Left lung (tissue), 10 donors: ENCODE data around the gene ATP2C1. TPM values are rescaled to one million over a fixed set of nuclear protein-coding genes. Genes with fewer than 3 reads are reported as not detected.

ENCODE experiments used
- ATAC-seq: fragments of 200-7000 bp; cut with Tn5 transposase; one replicate; pipeline ENCODE4 v1.9.1; 2020; ENCODE audit warnings: moderate library complexity
- DNase-seq, 4 donors: peaks; one replicate each; pipeline ENCODE4 v3.0.0-alpha.2; 2013 to 2020
- H3K27ac ChIP-seq, 2 donors: fragments of 200-600 bp; sonication (generic) in 1 of 2; one replicate each; pipeline versions ENCODE4 v1.5.0 to v1.8.0; 2020 to 2021
- H3K27me3 ChIP-seq, 2 donors: fragments of 200-600 bp; sonication (generic) in 1 of 2; one replicate each; pipeline versions ENCODE4 v1.5.0 to v1.8.0; 2020 to 2021
- H3K36me3 ChIP-seq, 2 donors: fragments of 200-600 bp; sonication (generic) in 1 of 2; one replicate each; pipeline versions ENCODE4 v1.5.0 to v1.8.0; 2020 to 2021
- H3K4me1 ChIP-seq, 2 donors: fragments of 200-600 bp; one replicate each; pipeline ENCODE4 v1.8.0; 2021
- H3K4me3 ChIP-seq, 2 donors: fragments of 200-600 bp; sonication (generic) in 1 of 2; one replicate each; pipeline versions ENCODE4 v1.5.0 to v1.8.0; 2020 to 2021; ENCODE audit warnings: mild to moderate bottlenecking in 1 of 2
- H3K9me3 ChIP-seq, 2 donors: fragments of 200-600 bp; sonication (generic) in 1 of 2; one replicate each; pipeline versions ENCODE4 v1.5.0 to v1.8.0; 2020 to 2021
- CTCF ChIP-seq, 2 donors: fragments of 200-600 bp; sonication (generic) in 1 of 2; IDR thresholded peaks; one replicate each; pipeline versions ENCODE4 v1.5.0 to v1.8.0; 2021; ENCODE audit warnings: antibody characterized with exemption in 2 of 2
- intact Hi-C, 2 donors: fragments of 100-400 bp; cut with DNase I; formaldehyde crosslinking; loops; one replicate each; pipeline versions ENCODE4 v1.11.2 to v1.14.2; 2022
- polyA plus RNA-seq, 6 donors: library from polyadenylated mRNA; unstranded; fragments of 120-200 nt; gene quantifications; one replicate each; pipeline ENCODE4 v1.2.1, GENCODE V29; 2013; ENCODE audit not compliant: insufficient read length in 6 of 6
- total RNA-seq, 2 donors: library from RNA; stranded (reverse); fragmentation: NEBNext Ultra II Directional; extraction: Animal tissue kit (Norgen Biotek cat#: 25700); gene quantifications; one replicate each; pipeline ENCODE4 v1.2.1, GENCODE V29; 2021
- donor health status: DM: no; HTN: yes; CAD: no.
- donor health status: DM: no; HTN: no; CAD: no.

The ATP2C1 gene
- total and polyA plus RNA-seq, 8 donors = 113 to 161 (median 130) TPM

GRCh38 chr3:130981469-130981868 lies 87.6 kb downstream of the ATP2C1 start:
- Histone ChIP-seq H3K27me3 (no peaks in the 10 kb centered on the region), H3K4me3 (no peak overlapping the region), H3K9me3 (no peaks in the 10 kb centered on the region), H3K27ac (no peak overlapping the region), H3K36me3 (peaks cover 0 to 10% of the 10 kb centered on the region in 2 donors), H3K4me1 (no peaks in the 10 kb centered on the region)
- no peak for TF ChIP-seq CTCF (IDR thresholded peaks at IDR 0.05)
- no peak for DNase-seq
- no peak for ATAC-seq
- intact Hi-C loops = no loop called here

GRCh38 chr3:130990282-130990681 lies 96.4 kb downstream of the ATP2C1 start:
- Histone ChIP-seq H3K27me3 (no peaks in the 10 kb centered on the region), H3K9me3 (no peaks in the 10 kb centered on the region), H3K4me3 (no peak overlapping the region), H3K36me3 (peaks cover 0 to 27% of the 10 kb centered on the region in 2 donors), H3K27ac (no peak overlapping the region), H3K4me1 (peaks cover 0 to 3% of the 10 kb centered on the region in 2 donors)
- TF ChIP-seq CTCF (IDR thresholded peaks at IDR 0.05) = no peak
- intact Hi-C loops = no loop called here
- ATAC-seq (no peak), DNase-seq (no peak)

- no peaks in the 10 kb centered on the region for H3K9me3 ChIP-seq
- intact Hi-C loops = no loop called here
- no peaks in the 10 kb centered on the region for H3K27me3 ChIP-seq
Observed at GRCh38 chr3:130991126-130991525, 97.2 kb downstream of the ATP2C1 start.

GRCh38 chr3:130992344-130992743 lies 98.5 kb downstream of the ATP2C1 start:
- DNase-seq = no peak
- Histone ChIP-seq H3K27me3 (no peaks in the 10 kb centered on the region), H3K4me3 (no peak overlapping the region), H3K4me1 (peaks cover 0 to 3% of the 10 kb centered on the region in 2 donors), H3K9me3 (no peaks in the 10 kb centered on the region), H3K36me3 (peaks cover 0 to 43% of the 10 kb centered on the region in 2 donors), H3K27ac (no peak overlapping the region)
- TF ChIP-seq CTCF (IDR thresholded peaks at IDR 0.05) = no peak
- intact Hi-C loops = no loop called here
- no peak for ATAC-seq

More at GRCh38 chr3:130991126-130991525, 97.2 kb downstream of the ATP2C1 start:
- DNase-seq (no peak), ATAC-seq (no peak)
- Histone ChIP-seq H3K36me3 (peaks cover 0 to 33% of the 10 kb centered on the region in 2 donors), H3K4me3 (no peak overlapping the region), H3K27ac (no peak overlapping the region), H3K4me1 (peaks cover 0 to 3% of the 10 kb centered on the region in 2 donors)
- no peak for TF ChIP-seq CTCF (IDR thresholded peaks at IDR 0.05)

GRCh38 chr3:130997289-130997688 lies 103.4 kb downstream of the ATP2C1 start:
- Histone ChIP-seq H3K36me3 (peaks cover 0 to 58% of the 10 kb centered on the region in 2 donors), H3K4me3 (no peak overlapping the region), H3K4me1 (no peaks in the 10 kb centered on the region), H3K9me3 (no peaks in the 10 kb centered on the region), H3K27me3 (no peaks in the 10 kb centered on the region), H3K27ac (peak overlapping the region in 1 of 2 donors; percentile 16)
- DNase-seq (no peak), ATAC-seq (no peak)
- intact Hi-C loops = no loop called here
- no peak for TF ChIP-seq CTCF (IDR thresholded peaks at IDR 0.05)
